MM.1S (cell line): Measurements from ENCODE around the gene HHIPL1.

Experiments
- DNase-seq: peaks from one replicate; pipeline ENCODE4 v3.0.0-alpha.2; 2015
- H2AFZ ChIP-seq: fragments of 300-600 bp; sonication (generic); 2 replicates; pipeline ENCODE4 v1.6.0; 2016; ENCODE audit warnings: antibody characterized with exemption, low read length
- H3F3A ChIP-seq: fragments of 300-600 bp; sonication (generic); 2 replicates; pipeline ENCODE4 v1.6.1; 2016; ENCODE audit warnings: mild to moderate bottlenecking, antibody characterized with exemption, low read length, moderate library complexity, mixed read lengths; ENCODE audit not compliant: insufficient read depth
- H3K27ac ChIP-seq: fragments of 300-600 bp; sonication (generic); 2 replicates; pipeline ENCODE4 v1.5.1; 2016; ENCODE audit warnings: mild to moderate bottlenecking, low read length
- H3K27me3 ChIP-seq: fragments of 300-600 bp; sonication (generic); replicated peaks from 2 replicates; pipeline ENCODE4 v1.6.0; 2016; ENCODE audit warnings: low read length; ENCODE audit not compliant: insufficient read depth
- H3K36me3 ChIP-seq: fragments of 300-600 bp; sonication (generic); replicated peaks from 2 replicates; pipeline ENCODE4 v1.6.1; 2016; ENCODE audit warnings: mild to moderate bottlenecking, low read length, mixed read lengths; ENCODE audit not compliant: insufficient read depth
- H3K4me1 ChIP-seq: fragments of 300-600 bp; sonication (generic); 2 replicates; pipeline ENCODE4 v1.6.1; 2016; ENCODE audit warnings: low read length, mixed read lengths
- H3K4me2 ChIP-seq: fragments of 300-600 bp; sonication (generic); 2 replicates; pipeline ENCODE4 v1.6.0; 2016; ENCODE audit warnings: low read depth, low read length
- H3K4me3 ChIP-seq: fragments of 300-600 bp; sonication (generic); 2 replicates; pipeline ENCODE4 v1.5.1; 2016; ENCODE audit warnings: low read length, mixed read lengths
- H3K79me2 ChIP-seq: fragments of 300-600 bp; sonication (generic); 2 replicates; pipeline ENCODE4 v1.6.1; 2016; ENCODE audit warnings: mixed run types, low read length, mixed read lengths
- H3K9ac ChIP-seq: fragments of 300-600 bp; sonication (generic); 2 replicates; pipeline ENCODE4 v1.6.1; 2016; ENCODE audit warnings: low read length, mixed read lengths
- H3K9me2 ChIP-seq: fragments of 300-600 bp; sonication (generic); replicated peaks from 2 replicates; pipeline ENCODE4 v1.6.1; 2016; ENCODE audit warnings: mild to moderate bottlenecking, low read length, mixed read lengths; ENCODE audit not compliant: insufficient read depth
- H3K9me3 ChIP-seq: fragments of 300-600 bp; sonication (generic); replicated peaks from 2 replicates; pipeline ENCODE4 v1.6.1; 2016; ENCODE audit warnings: mild to moderate bottlenecking, low read length, mixed read lengths; ENCODE audit not compliant: insufficient read depth
- H4K20me1 ChIP-seq: fragments of 300-600 bp; sonication (generic); 2 replicates; pipeline ENCODE4 v1.6.1; 2016; ENCODE audit warnings: mild to moderate bottlenecking, low read length, moderate library complexity, mixed read lengths; ENCODE audit not compliant: insufficient read depth
- CTCF ChIP-seq: fragments of 300-600 bp; sonication (generic); IDR thresholded peaks from 2 replicates; pipeline ENCODE4 v1.5.1; 2016; ENCODE audit warnings: antibody characterized with exemption, low read length, mixed read lengths
- EZH2 ChIP-seq: fragments of 300-600 bp; sonication (generic); optimal IDR thresholded peaks from 2 replicates; pipeline ENCODE3; 2017; ENCODE audit warnings: low read depth, mild to moderate bottlenecking, antibody characterized with exemption, low read length, mixed read lengths
- EZH2phosphoT487 ChIP-seq: fragments of 300-600 bp; sonication (generic); IDR thresholded peaks from 2 replicates; pipeline ENCODE4 v1.6.1; 2018; ENCODE audit warnings: antibody characterized with exemption, low read length

Gene HHIPL1

GRCh38 chr14:99701260-99701659, 56.3 kb downstream of the HHIPL1 start:
- H3K36me3 ChIP-seq: no peaks in the 10 kb centered on the region
- no peak for DNase-seq
- no peaks in the 10 kb centered on the region for H3K79me2 ChIP-seq
- no peaks in the 10 kb centered on the region for H3K27me3 ChIP-seq
- H3K4me1 ChIP-seq: no peaks in the 10 kb centered on the region
- H3K9me3 ChIP-seq: no peaks in the 10 kb centered on the region
- H3F3A ChIP-seq: no peaks in the 10 kb centered on the region
- H4K20me1 ChIP-seq: no peaks in the 10 kb centered on the region
- H3K27ac ChIP-seq: no peak overlapping the region
- H3K9ac ChIP-seq: no peak overlapping the region
- H3K9me2 ChIP-seq: no peaks in the 10 kb centered on the region
- no peak overlapping the region for H3K4me3 ChIP-seq
- H3K4me2 ChIP-seq: no peak overlapping the region
- no peak overlapping the region for H2AFZ ChIP-seq
- no peak for TF ChIP-seq EZH2

GRCh38 chr14:99702115-99702514, 57.2 kb downstream of the HHIPL1 start:
- Histone ChIP-seq H3F3A (no peaks in the 10 kb centered on the region), H3K27ac (no peak overlapping the region), H3K4me2 (no peak overlapping the region), H3K9me2 (no peaks in the 10 kb centered on the region), H2AFZ (no peak overlapping the region), H3K9me3 (no peaks in the 10 kb centered on the region), H3K36me3 (no peaks in the 10 kb centered on the region), H3K27me3 (no peaks in the 10 kb centered on the region), H3K4me1 (no peaks in the 10 kb centered on the region), H3K79me2 (no peaks in the 10 kb centered on the region), H4K20me1 (no peaks in the 10 kb centered on the region), H3K9ac (no peak overlapping the region), H3K4me3 (no peak overlapping the region)
- TF ChIP-seq EZH2phosphoT487 (no peak), CTCF (no peak), EZH2 (no peak)
- no peak for DNase-seq

GRCh38 chr14:99703381-99703780, 58.5 kb downstream of the HHIPL1 start:
- H3F3A ChIP-seq: no peaks in the 10 kb centered on the region
- no peak overlapping the region for H3K4me2 ChIP-seq
- H3K79me2 ChIP-seq: no peaks in the 10 kb centered on the region
- H2AFZ ChIP-seq: no peak overlapping the region
- H3K9ac ChIP-seq: no peak overlapping the region
- no peak for TF ChIP-seq EZH2phosphoT487
- no peak for TF ChIP-seq CTCF
- TF ChIP-seq EZH2: no peak
- no peak overlapping the region for H3K4me3 ChIP-seq
- H3K27me3 ChIP-seq: no peaks in the 10 kb centered on the region
- no peak overlapping the region for H3K27ac ChIP-seq
- H3K36me3 ChIP-seq: no peaks in the 10 kb centered on the region
- H3K9me2 ChIP-seq: no peaks in the 10 kb centered on the region
- H3K4me1 ChIP-seq: no peaks in the 10 kb centered on the region
- DNase-seq: no peak
- H4K20me1 ChIP-seq: no peaks in the 10 kb centered on the region
- H3K9me3 ChIP-seq: no peaks in the 10 kb centered on the region

GRCh38 chr14:99704037-99704436, 59.1 kb downstream of the HHIPL1 start:
- TF ChIP-seq CTCF (no peak), EZH2 (no peak)
- Histone ChIP-seq H3F3A (no peaks in the 10 kb centered on the region), H3K9me3 (no peaks in the 10 kb centered on the region), H3K4me3 (no peak overlapping the region), H4K20me1 (no peaks in the 10 kb centered on the region), H3K4me2 (no peak overlapping the region), H3K4me1 (no peaks in the 10 kb centered on the region), H3K79me2 (no peaks in the 10 kb centered on the region), H3K9me2 (no peaks in the 10 kb centered on the region), H3K27me3 (no peaks in the 10 kb centered on the region), H3K9ac (no peak overlapping the region), H3K27ac (no peak overlapping the region), H2AFZ (no peak overlapping the region), H3K36me3 (no peaks in the 10 kb centered on the region)
- DNase-seq: no peak
